HG02642 (cell line): Measurements from ENCODE around the gene SNRNP200.
"Not testable (repeated sequence)": the region's sequence is repeated elsewhere in the genome, so short reads cannot be mapped to it uniquely, and the experiment has no call there.

Source experiments
- ATAC-seq: cut with Tn5 transposase; IDR thresholded peaks from one replicate; pipeline ENCODE4 v1.9.1; 2021; ENCODE audit warnings: mild to moderate bottlenecking; ENCODE audit not compliant: unreplicated experiment, poor library complexity

The SNRNP200 gene

DNA sequence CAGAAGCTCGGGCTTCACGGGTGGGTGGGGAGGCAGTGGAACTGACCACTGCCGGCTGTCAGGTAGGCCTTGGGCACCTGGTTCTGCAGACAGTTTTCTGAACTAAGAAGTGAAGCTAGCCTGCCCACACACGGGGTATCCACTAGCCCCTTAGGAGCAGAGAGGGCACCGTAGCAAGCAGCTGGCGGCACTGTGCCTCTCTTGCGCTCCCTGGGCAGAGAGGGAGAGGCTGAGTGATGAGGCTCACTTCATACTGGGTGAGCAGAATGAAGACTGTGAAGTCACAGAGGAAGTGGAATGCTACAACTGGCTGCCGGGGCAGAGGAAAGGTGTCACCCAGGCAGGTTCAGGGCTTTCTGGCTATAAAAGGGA is 20.5 kb upstream of the SNRNP200 start:
- no peak for ATAC-seq

DNA sequence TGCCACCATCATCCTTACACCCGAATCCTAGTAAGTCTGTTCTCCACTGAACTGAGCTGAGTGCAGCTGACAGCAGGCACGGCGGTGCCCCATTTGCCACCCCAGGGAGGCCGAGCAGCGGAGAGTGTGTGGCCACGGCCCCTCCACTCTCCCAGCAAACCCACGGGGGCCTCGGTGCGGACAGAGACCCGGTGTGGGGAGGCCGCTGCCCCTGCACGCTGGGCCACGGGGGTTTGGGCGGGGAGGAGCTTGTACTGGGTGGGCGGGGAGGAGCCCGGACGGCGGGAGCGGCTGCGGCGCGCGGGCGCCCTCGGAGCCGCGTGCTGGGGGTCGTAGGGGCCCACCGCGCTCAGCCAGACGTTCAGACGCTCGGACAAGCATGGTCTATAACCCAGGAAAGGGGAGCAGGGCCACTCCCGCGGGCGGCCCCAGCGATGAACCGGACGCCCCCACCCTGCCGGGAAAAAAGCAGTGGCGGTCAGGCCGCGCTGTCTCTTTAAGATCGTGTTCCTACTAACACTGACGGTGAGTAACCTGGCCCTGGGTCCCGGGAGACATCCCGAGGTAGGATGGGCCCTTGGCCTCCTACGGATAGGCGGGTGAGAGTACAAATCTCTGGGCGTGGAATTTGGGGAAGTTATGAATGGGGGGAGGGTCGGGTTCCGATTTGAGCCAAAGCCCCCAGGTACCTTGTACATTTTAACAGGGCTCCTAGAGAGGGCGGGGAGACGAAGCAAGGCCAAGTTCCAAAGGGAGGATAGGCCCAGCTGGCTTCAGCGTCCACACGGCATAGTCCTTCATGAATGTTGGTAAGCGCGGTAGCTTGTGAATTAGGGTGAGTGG is 19.9 kb upstream of the SNRNP200 start, which contains the start of gene ITPRIPL1:
ITPRIPL1 (plus strand) TSS at position 277 of the 843 bp plus-strand sequence; CDS start at position 800, 523 bp downstream.
- ATAC-seq = no peak

DNA sequence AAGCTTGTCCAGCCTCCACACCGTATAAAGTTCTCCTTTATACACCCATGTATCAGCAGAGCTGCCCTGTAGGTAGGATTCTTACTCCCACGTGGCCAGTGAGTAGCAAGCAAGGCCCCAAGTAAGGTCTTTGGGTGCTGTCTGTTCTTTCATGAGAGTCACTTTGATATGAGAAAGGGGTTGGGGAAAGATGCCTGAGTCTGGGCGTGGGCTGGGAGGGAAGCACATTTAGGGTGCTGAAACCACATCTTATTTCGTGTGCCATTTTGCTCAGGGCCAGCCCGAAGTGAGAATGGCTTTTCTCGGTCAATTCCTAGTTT is 19.3 kb upstream of the SNRNP200 start:
- ATAC-seq = no peak

DNA sequence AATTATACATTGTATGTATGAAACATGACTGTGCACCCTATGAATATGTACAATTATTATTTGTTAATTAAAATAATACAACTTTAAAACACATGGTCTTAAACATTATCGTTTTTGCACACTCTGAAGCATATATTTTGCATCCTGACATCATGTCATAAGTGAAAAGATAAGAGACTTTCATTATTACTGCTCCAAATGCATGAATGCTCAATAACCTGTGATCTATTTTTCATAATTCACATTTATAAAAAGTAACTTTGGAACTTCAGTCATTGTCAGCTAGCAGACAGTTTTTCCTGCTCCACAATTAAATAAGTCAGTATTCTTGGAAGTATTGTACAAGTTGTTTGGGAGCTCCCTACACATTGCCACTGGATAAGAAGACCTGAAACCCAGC is 18.5 kb upstream of the SNRNP200 start:
- ATAC-seq = no peak

DNA sequence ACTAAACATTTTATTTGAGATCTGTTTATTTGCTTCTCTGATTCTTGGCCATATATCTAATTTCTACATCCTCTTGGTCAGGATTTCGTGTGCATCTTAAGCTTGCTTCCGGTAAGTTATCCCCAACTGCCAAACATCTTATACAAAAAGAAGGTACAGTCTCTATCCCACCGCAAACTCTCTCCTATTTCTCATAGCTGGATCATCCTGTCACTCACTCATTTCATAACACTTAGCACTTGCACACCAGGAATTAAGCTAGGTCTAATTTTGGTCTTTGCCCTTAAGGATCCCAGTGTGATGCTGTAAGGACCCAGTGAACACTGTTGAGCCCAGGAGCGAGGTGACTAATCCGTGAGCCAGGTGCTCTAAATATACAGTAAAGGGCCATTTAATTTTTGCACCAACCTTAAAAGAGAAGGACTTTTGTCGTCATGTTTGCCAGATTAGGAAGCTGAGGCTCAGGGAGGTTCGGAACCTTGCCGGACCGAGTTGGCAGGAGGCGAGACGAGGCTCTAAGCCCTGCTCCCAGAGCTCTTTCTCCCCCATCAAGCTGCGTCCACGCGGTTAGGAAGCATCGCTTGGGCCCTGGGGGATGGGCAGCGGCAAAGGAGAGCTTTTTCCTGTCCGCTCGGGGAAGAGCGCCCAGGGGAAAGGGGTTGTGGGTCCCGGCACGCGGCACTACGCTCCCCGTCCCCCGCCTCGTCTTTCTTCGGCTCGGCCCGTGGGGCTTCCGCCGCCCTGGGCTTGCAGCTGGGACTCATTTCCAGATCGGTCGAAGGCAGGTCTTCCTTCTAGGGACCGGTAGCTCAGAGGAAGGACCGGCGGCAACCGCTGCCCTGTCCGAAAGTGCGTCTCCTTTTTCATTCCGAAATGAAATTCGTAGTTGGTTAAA is 15.6 kb upstream of the SNRNP200 start:
- peak; percentile 29 for ATAC-seq

DNA sequence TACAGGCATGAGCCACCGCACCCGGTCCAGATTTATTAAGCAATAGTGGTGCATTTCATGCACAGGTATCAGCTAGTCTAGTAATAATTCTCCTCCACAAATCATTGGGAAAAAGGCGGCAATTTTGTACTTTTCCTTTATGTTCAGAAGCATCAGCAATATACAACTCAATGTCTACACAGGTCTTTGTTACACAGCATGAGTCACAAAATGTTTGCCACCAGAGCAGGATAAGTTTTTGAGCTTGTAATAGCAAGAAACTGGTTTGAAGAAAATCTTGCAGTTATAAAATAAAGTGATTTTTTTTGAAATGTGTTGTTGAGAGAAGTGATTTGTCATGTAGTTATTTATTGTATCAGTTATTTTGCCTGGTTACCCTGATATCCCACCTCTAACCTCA is 15.0 kb upstream of the SNRNP200 start:
- ATAC-seq = no peak

DNA sequence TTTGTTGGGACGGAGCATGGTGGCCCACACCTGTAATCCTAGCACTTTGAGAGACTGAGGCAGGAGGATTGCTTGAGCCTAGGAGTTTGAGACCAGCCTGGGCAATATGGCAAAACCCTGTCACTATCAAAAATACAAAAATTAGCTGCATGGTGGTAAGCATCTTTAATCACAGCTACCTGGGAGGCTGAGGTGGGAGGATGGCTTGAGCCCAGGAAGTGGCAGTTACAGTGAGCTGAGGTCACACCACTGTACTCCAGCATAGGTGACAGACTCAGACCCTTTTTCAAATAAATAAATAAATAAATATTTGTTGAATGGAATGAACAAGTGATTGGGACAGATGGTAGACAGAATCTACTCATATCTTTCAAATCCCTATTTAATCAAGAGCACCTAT is 14.1 kb upstream of the SNRNP200 start:
- no peak for ATAC-seq

DNA sequence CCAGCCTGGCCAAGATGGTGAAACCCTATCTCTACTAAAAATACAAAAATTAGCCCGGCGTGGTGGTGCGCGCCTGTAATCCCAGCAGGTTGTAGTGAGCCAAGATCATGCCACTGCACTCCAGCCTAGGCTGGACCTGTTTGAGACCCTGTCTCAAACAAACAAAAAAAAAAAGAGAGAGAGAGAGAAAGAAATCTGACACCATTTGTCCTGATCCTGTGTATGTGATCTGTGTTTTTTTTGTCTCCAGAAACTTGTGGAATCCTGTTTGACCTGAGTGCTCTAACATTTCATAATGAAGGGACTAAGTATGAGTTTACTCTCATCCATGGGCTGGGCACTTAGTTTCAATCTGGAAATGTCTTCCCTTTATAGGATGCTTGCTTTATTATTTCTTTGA is 13.4 kb upstream of the SNRNP200 start:
- ATAC-seq = no peak

DNA sequence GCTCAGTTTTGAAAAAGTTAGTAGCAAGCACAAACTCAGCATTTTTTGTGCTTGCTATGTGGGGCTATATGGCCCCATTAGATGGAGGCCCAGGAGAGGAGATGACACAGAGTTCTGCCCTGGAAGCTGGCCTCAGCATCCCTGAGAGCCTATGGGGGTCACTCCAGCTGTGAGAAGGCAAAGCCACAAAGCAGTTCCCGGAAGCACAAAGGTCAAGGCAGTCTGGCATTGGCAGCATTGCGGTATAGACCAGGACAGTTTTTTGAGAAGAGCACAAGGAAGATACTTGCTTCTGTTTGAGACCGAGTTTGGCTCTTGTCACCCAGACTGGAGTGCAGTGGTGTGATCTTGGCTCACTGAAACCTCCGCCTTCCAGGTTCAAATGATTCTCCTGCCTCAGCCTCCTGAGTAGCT is 12.2 kb upstream of the SNRNP200 start:
- ATAC-seq = no peak

DNA sequence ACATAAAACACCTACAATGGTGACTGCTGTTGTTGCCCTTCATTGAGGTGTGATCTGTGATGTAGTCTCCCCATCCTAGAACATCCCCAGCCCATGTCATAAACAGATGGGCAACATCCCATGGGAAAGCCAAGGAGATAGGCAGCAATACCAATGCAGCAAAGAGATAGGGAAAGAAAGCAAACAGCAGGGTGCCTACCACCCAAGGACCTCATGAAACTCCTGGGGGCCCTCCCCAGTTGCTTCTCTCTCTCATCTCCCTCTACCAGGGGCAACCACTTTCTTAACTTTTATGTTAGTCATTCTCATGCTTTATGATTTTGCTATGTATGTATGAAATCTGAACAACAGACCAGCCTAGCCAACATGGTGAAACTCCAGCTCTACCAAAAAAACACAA is 11.7 kb upstream of the SNRNP200 start:
- no peak for ATAC-seq

DNA sequence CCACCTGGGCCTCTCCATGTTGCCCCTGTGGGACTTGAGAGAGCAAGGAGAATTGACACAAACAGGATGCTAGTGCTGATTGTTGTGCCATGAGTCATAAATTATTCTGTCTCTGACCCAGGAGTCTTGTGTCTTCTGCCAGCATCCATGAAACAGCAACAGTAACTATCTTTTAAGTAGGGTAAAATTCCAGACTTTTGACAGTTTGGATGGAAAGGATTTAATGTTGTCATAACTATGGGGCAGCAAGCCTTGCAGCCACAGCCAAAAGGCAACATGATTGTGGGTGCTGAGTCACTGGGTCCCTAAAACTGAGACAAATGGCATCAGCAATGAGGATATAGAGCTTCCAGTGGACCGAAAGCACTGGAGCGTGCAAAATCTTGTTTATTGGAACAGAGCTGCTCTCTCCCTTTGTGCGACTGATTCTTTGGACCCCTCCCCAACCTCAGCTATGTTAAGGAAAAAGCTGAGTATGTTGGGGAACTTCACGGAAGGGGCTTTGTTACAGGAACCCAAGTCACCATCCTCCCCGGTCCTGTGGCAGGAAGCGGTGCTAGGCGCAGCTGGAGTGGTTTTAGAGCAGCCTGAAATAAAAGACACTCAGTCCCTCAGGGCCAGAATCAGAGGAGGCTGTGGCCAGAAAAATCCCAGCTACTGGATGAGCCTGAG is 10.2 kb upstream of the SNRNP200 start:
- no peak for ATAC-seq

DNA sequence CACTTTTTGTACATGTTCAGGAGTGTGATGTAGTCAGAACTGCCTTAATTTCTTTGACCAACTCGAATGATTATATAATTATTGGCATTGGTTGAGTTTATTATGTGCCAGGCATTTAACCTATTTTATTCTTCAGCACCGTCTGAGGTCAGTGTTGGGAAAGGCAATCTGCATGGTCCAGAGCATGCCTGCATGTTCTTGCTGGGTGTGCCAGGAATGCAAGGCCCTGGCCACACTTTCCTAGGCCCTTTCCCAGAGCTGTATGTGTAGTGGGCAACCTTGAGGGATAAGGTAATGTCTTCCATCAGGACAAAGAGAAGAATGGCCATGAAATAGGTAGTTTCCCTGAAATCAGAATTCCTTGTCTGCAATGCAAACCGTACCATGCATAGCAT is 9.7 kb upstream of the SNRNP200 start:
- ATAC-seq = no peak

DNA sequence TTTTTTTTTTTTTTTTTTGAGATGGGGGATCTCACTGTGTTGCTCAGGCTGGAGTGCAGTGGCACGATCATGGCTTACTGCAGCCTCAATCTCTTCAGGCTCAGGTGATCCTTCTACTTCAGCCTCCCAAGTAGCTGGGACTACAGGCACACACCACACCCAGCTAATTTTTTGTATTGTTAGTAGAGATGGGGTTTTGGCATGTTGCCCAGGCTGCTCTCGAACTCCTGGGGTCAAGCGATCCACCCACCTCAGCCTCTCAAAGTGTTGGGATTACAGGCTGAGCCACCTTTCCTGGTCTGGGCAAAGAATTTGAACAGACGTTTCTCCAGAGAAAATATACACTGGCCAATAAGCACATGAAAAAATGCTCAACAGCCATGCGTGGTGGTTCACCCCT is 2.9 kb upstream of the SNRNP200 start:
- ATAC-seq = no peak

DNA sequence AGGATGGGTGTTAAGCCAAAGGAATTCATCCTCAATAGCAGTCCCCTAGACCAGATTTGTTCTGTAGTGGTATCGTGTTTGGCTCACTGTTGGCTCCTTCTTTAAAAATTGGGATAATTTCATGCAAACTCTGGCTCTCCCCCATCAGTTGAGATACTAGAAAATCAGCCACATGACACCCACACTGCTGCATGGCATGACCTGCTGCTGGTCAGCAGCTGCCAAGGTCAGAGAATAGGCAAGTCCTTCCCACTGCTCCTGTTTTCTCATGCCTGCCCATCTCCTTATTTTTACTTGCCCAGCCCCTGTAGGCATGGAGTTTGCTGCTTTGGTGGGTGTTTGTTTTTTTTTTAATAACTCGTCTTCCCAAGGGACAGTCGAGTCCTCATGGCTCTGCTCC is 1.0 kb upstream of the SNRNP200 start:
- no peak for ATAC-seq

DNA sequence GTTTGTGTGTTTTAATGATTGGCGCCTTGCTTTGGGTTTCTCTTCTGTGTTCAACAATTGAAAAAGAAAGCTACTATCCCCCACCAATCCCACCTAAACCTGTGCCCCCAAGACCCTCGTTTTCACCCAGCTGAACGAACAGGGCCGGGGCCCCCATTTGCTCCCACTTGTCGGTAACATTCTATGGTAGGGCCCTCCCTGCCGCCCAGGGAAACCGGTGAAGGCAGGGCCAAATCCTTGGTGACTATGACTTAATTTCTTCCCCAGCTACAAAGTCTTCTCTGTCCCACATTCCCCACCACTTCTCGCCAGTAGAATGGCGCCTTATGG is 598 bp upstream of the SNRNP200 start:
- no peak for ATAC-seq

DNA sequence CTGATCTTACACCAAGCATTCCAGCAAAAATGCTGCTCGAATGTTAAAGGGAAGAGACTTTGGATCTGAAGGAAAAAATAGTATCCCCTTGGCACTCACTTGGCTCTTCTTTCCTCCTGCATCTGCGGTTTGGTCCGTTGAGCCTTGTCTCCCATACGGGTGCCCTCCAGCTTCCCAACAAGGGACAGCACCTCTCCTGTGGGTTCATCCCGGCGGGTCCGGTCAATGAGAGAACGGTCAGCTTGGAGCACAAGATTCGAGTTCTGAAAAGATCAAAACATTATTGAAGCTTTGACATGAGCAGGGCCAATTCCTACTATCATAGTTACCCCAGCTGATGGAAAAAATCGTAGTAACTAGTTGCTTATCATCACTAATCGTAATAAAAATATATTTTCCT is 740 bp downstream of the SNRNP200 start:
- no peak for ATAC-seq

DNA sequence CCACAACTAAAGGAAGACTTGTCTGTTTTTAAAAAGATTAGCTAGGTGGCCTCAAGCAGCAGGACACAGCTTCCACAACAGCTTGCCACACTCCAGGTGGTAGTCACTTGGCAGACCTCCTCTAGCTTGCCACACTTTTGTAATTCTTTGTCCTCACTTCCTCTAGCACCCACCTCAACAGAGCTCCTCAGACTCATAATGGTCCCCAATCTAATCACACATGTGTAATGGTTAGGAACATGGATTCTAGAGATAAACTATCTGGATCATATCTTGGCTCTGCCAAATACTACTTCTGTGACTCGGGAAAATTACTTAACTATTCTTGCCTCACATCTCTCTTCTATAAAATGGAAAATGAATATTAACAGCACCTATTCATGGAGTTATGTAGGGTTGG is 3.5 kb downstream of the SNRNP200 start:
- no peak for ATAC-seq

DNA sequence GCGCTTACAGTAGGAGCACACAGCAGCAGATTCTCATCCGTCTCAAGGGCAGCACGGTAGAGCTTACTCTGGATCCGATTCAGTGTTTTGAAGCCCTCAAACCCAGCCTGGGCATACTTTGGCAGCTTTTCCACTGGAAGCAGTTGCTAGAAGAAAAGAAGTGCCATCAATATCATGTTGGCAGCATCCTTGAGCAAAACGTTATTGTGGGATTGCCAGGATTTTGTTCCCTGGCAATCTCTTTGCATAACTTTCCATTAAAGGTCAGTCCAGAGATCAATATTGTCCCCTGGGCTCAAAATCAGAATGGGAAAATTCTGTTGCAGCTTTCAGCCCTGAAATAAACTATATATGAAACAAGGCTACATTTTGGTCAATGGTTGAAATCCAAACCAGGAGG is 8.4 kb downstream of the SNRNP200 start:
- ATAC-seq = no peak

DNA sequence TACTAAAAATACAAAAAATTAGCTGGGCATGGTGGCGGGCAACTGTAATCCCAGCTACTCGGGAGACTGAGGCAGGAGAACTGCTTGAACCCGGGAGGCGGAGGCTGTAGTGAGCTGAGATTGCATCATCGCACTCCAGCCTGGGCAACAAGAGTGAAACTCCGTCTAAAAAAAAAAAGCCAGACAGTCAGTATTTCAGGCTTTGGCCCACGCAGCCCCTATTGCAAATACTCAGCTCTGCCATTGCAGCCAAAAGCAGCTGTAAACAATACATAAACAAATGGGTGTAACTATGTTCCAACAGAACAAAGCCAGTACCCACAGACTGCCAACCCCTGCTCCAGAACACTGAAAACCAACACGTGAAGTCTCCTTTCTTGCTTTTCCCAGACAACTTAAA is 11.1 kb downstream of the SNRNP200 start:
- ATAC-seq = not testable (repeated sequence)

DNA sequence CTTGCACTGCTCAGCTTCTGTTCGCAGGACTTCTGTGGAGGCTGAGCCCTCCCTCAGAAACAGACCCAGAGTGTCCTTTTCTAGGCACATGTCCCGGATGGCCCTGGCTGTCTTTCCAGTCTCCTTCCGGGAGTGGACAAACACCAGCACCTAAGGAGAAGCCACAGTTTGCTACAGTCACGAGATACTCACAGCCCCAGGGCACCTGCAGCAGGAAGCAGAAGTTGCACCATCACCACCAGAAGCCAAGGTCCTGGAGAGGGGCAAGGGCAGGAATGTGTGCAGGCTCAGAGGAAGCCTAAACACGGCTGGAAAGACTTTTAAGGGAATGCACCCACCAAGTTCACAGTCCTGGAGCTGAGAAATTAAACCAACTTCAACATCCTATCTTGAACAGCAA is 13.6 kb downstream of the SNRNP200 start:
- ATAC-seq = no peak

DNA sequence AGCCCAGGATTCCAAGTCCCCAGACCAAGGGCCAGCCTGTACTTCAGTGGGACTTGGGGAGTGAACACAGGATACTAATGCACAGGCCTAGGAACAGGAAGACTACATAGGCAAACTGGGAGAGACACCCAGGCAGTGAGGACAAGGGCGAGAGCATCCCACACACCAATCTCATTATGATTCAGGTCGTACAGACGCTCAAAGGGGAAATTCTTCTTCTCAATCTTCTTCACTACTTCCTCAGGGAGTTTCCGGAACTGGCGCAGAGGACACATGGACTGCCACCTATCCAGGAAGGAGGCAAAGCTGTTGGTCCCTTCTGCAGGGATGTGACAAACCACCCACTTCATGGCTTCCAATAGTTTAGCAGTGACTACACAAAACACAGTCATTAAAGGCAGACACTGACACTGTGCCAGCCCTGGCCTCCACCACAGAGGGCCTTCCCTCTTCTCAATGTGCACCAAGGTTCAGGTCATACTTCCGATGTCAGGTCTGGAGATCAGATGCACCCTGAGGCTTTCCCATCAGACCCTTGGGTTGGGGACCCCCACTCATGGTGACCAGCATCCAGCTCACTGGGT is 18.0 kb downstream of the SNRNP200 start:
- ATAC-seq = no peak
